PC-3 (cell line): ENCODE measurements around the gene OR4L1. TPM values are rescaled to one million over a fixed set of nuclear protein-coding genes. Genes with fewer than 3 reads are reported as not detected.

Source experiments
- ATAC-seq: fragments of 200-7000 bp; cut with Tn5 transposase; 2 replicates; pipeline ENCODE4 v1.9.1; 2020; ENCODE audit warnings: mild to moderate bottlenecking, moderate library complexity
- BruUV-seq: library from RNA; stranded (reverse); fragments of 400-500 nt; replicated peaks from 2 replicates; lab custom pipeline; 2021; lab: Mats Ljungman, UMichigan
- CTCF ChIA-PET: fragments of 300-600 bp; sonication (Branson Sonifier 250); formaldehyde crosslinking; loops from one replicate; lab custom pipeline; 2022; ENCODE audit warnings: antibody characterized with exemption; lab: Charles Lee
- POLR2A ChIA-PET: fragments of 300-600 bp; sonication (Branson Sonifier 250); formaldehyde crosslinking; loops from one replicate; lab custom pipeline; 2022; ENCODE audit warnings: antibody characterized with exemption; ENCODE audit not compliant: unreplicated experiment; lab: Charles Lee
- DNase-seq: peaks from one replicate; pipeline ENCODE4 v3.0.0-alpha.2; 2015
- H2AFZ ChIP-seq: fragments of 300-600 bp; sonication (generic); 2 replicates; pipeline ENCODE4 v1.6.0; 2016; ENCODE audit warnings: antibody characterized with exemption, low read length
- H3F3A ChIP-seq: fragments of 300-600 bp; sonication (generic); one replicate; pipeline ENCODE4 v1.6.0; 2017; ENCODE audit warnings: antibody characterized with exemption, low read length, control low read depth, mild to moderate bottlenecking; ENCODE audit not compliant: unreplicated experiment
- H3K27ac ChIP-seq: fragments of 300-600 bp; sonication (generic); 2 replicates; pipeline ENCODE4 v1.5.1; 2016; ENCODE audit warnings: mild to moderate bottlenecking, low read length
- H3K27me3 ChIP-seq: fragments of 300-600 bp; sonication (generic); 2 replicates; pipeline ENCODE4 v1.6.1; 2016; ENCODE audit warnings: low read length, mixed read lengths
- H3K36me3 ChIP-seq: fragments of 300-600 bp; sonication (generic); 2 replicates; pipeline ENCODE4 v1.6.1; 2016; ENCODE audit warnings: low read depth, mixed run types, low read length, mixed read lengths
- H3K4me1 ChIP-seq: fragments of 300-600 bp; sonication (generic); 2 replicates; pipeline ENCODE4 v1.5.1; 2016; ENCODE audit warnings: low read length; ENCODE audit not compliant: insufficient read depth
- H3K4me2 ChIP-seq: fragments of 300-600 bp; sonication (generic); 2 replicates; pipeline ENCODE4 v1.6.0; 2016; ENCODE audit warnings: low read length
- H3K4me3 ChIP-seq: fragments of 300-600 bp; sonication (generic); 2 replicates; pipeline ENCODE4 v1.5.1; 2016; ENCODE audit warnings: mild to moderate bottlenecking, low read length, mixed read lengths
- H3K79me2 ChIP-seq: fragments of 300-600 bp; sonication (generic); 2 replicates; pipeline ENCODE4 v1.6.1; 2017; ENCODE audit warnings: low read length, mixed read lengths
- H3K9ac ChIP-seq: fragments of 300-600 bp; sonication (generic); 2 replicates; pipeline ENCODE4 v1.6.0; 2016; ENCODE audit warnings: mild to moderate bottlenecking, low read length
- H3K9me2 ChIP-seq: fragments of 300-600 bp; sonication (generic); replicated peaks from 2 replicates; pipeline ENCODE4 v1.6.1; 2016; ENCODE audit warnings: mixed run types, low read length, mixed read lengths
- H3K9me3 ChIP-seq: fragments of 300-600 bp; sonication (generic); 2 replicates; pipeline ENCODE4 v1.6.1; 2016; ENCODE audit warnings: low read length, mixed read lengths
- H4K20me1 ChIP-seq: fragments of 300-600 bp; sonication (generic); 2 replicates; pipeline ENCODE4 v1.6.1; 2016; ENCODE audit warnings: low read length, mixed read lengths
- EZH2 ChIP-seq: fragments of 300-600 bp; sonication (generic); IDR thresholded peaks from one replicate; pipeline ENCODE4 v1.6.1; 2017; ENCODE audit warnings: antibody characterized with exemption, mild to moderate bottlenecking, low read length; ENCODE audit not compliant: unreplicated experiment
- EZH2phosphoT487 ChIP-seq: fragments of 300-600 bp; sonication (generic); IDR thresholded peaks from 2 replicates; pipeline ENCODE4 v1.6.1; 2018; ENCODE audit warnings: mild to moderate bottlenecking, antibody characterized with exemption, low read length, borderline replicate concordance
- intact Hi-C: fragments of 100-400 bp; cut with micrococcal nuclease; formaldehyde crosslinking; loops from 2 replicates; pipeline ENCODE4 v1.9.0; 2023
- total RNA-seq: library from RNA; depleted of rRNA; stranded (reverse); fragments of >200 nt; gene quantifications from 2 replicates; pipeline ENCODE4 v1.2.3, GENCODE V29; 2014; rRNA removed
- TF ChIP-seq, protein P1 (sequence below): fragments of 300-600 bp; sonication (generic); conservative IDR thresholded peaks from 2 replicates; pipeline ENCODE4 v1.5.1; 2017; ENCODE audit warnings: antibody characterized with exemption, low read depth, mild to moderate bottlenecking, low read length

Gene OR4L1
- total RNA-seq, 1 experiment from 2014 or later = not detected

DNA sequence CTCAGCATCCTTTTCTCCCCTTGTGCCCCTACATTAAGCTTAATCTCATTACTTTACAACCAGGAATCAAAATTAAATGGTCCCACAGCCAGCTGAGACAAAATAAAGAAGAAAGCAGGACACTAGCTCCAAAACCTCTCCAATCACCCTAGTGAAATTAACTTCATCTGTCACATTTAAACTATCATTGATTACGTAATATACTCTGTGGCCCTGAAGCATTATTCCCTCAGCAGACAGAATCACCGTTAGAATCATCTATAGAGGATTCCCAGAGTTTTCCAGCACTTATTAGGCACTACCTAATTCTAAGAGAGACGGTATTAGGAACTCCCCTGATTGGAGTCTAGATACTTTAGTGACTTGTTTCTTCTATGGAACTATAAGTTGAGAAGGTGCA lies 50.6 kb downstream of the OR4L1 start, which contains the start of gene OR4K17:
Gene OR4K17, plus strand, starts transcription at position 302 of the 400 bp plus-strand sequence. CDS start 6,761 bp downstream, outside the sequence.
- Histone ChIP-seq H3K27me3 (no peaks in the 10 kb centered on the region), H3F3A (no peaks in the 10 kb centered on the region), H3K9ac (no peak within 1 kb of the TSS), H3K36me3 (no peaks in the 10 kb centered on the region), H3K4me2 (no peak within 1 kb of the TSS), H2AFZ (no peak within 1 kb of the TSS), H3K27ac (no peak within 1 kb of the TSS), H3K79me2 (no peaks in the 10 kb centered on the region), H3K9me2 (no peaks in the 10 kb centered on the region), H4K20me1 (no peaks in the 10 kb centered on the region), H3K9me3 (no peaks in the 10 kb centered on the region), H3K4me1 (no peaks in the 10 kb centered on the region), H3K4me3 (no peak within 1 kb of the TSS)
- BruUV-seq = no TSS peak
- DNase-seq (no peak), ATAC-seq (no peak)
- TF ChIP-seq, protein P1, sequence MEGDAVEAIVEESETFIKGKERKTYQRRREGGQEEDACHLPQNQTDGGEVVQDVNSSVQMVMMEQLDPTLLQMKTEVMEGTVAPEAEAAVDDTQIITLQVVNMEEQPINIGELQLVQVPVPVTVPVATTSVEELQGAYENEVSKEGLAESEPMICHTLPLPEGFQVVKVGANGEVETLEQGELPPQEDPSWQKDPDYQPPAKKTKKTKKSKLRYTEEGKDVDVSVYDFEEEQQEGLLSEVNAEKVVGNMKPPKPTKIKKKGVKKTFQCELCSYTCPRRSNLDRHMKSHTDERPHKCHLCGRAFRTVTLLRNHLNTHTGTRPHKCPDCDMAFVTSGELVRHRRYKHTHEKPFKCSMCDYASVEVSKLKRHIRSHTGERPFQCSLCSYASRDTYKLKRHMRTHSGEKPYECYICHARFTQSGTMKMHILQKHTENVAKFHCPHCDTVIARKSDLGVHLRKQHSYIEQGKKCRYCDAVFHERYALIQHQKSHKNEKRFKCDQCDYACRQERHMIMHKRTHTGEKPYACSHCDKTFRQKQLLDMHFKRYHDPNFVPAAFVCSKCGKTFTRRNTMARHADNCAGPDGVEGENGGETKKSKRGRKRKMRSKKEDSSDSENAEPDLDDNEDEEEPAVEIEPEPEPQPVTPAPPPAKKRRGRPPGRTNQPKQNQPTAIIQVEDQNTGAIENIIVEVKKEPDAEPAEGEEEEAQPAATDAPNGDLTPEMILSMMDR = no peak
- TF ChIP-seq EZH2phosphoT487 (no peak), EZH2 (no peak)
- intact Hi-C loops = no loop called here
- ChIA-PET POLR2A (no interaction called here), CTCF (no interaction called here)

Other genes with a start within 250 kb of the OR4L1 start
- gene OR4K2, start 184.9 kb upstream of the OR4L1 start, total RNA-seq = not detected in 2 replicates
- not detected in 2 replicates for gene OR4K5, start 139.4 kb upstream of the OR4L1 start, total RNA-seq
- not detected in 2 replicates for gene OR4K1, start 129.1 kb upstream of the OR4L1 start, total RNA-seq
- not detected in 2 replicates for gene OR4K15, start 84.5 kb upstream of the OR4L1 start, total RNA-seq
- gene OR4Q2, start 57.9 kb upstream of the OR4L1 start, total RNA-seq = not detected in 2 replicates
- not detected in 2 replicates for gene OR4K14, start 40.7 kb upstream of the OR4L1 start, total RNA-seq
- not detected in 2 replicates for gene OR4K13, start 24.0 kb upstream of the OR4L1 start, total RNA-seq
- gene OR4K17, start 50.7 kb downstream of the OR4L1 start, total RNA-seq = not detected in 2 replicates
- gene OR4N5, start 78.8 kb downstream of the OR4L1 start, total RNA-seq = not detected in 2 replicates
- gene OR11G2, start 130.9 kb downstream of the OR4L1 start, total RNA-seq = not detected in 2 replicates
- not detected in 2 replicates for gene OR11H6, start 163.7 kb downstream of the OR4L1 start, total RNA-seq
- gene OR11H7, start 168.9 kb downstream of the OR4L1 start, total RNA-seq = not detected in 2 replicates
- gene OR11H4, start 179.2 kb downstream of the OR4L1 start, total RNA-seq = not detected in 2 replicates
- gene TTC5, start 245.9 kb downstream of the OR4L1 start, total RNA-seq = 9.8 and 23.3 TPM in 2 replicates